ENCODE data around the gene SPATS2. TPM values are rescaled to one million over a fixed set of nuclear protein-coding genes. Genes with fewer than 3 reads are reported as not detected.
A peak's percentile ranks its signal among the peaks of the same experiment; 100 is the strongest.

SPATS2 gene
- polyA plus RNA-seq, 1 experiment = 100 TPM

DNA sequence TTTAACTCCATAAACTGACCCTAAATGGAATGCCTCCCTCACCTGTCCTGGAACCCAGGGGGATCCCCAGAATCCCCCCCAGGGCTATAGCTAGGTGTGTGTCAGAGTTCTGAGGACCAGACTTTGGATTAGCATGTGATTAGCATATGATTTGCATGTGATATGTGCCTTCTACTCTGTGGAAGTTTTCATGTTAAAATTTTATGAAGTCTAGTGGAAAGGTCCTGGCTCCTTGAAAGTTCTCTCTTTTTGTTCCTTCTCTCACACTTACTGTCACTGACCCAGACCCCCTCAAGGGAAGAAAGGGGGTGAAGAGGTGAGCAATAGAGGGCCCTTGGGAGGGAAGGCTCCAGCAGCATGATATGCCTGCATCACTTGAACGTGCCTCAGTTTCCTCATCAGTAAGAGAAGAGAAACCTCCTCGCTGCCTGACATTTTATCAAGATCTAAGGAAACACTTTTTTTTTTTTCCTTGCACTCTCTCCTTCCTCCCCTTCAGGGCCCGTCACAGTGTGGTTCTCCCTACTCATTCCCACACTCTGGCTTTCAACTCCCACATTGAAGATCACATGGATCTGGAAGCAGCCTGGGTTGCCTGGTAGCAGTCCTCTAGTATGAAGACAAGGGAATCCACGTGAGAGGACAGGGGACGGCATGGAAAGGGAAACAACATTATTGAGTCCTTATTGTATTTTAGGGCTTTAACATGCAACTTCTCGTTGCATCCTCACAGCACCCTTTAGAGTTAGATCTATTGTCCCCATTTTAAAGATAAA, 27.0 kb upstream of the SPATS2 start:
- ChIA-PET POLR2A (no interaction called here), CTCF (interaction anchor here (1.1 to 2.9 kb wide), 4 partner anchors 8 to 174 kb away, joined by 3 to 47 read pairs (median 37); no protein-coding TSS in a partner anchor)
- H3K27ac ChIP-seq (ENCODE audit: low read depth, low read length) = no peak overlapping the region
- TF ChIP-seq, protein P1, sequence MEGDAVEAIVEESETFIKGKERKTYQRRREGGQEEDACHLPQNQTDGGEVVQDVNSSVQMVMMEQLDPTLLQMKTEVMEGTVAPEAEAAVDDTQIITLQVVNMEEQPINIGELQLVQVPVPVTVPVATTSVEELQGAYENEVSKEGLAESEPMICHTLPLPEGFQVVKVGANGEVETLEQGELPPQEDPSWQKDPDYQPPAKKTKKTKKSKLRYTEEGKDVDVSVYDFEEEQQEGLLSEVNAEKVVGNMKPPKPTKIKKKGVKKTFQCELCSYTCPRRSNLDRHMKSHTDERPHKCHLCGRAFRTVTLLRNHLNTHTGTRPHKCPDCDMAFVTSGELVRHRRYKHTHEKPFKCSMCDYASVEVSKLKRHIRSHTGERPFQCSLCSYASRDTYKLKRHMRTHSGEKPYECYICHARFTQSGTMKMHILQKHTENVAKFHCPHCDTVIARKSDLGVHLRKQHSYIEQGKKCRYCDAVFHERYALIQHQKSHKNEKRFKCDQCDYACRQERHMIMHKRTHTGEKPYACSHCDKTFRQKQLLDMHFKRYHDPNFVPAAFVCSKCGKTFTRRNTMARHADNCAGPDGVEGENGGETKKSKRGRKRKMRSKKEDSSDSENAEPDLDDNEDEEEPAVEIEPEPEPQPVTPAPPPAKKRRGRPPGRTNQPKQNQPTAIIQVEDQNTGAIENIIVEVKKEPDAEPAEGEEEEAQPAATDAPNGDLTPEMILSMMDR (IDR thresholded peaks at IDR 0.05; ENCODE audit: low read depth, low read length) = no peak
- H3K27me3 ChIP-seq (ENCODE audit: control insufficient read depth, insufficient read depth, low read length) = peaks cover 84% of the 10 kb centered on the region
- H3K4me3 ChIP-seq (ENCODE audit: low read depth, low read length) = no peak overlapping the region
- peaks cover 5% of the 10 kb centered on the region; the same call in 1 of the 2 replicates for H3K9me3 ChIP-seq (ENCODE audit: control insufficient read depth, insufficient read depth, low read length)
- no peak for DNase-seq (ENCODE audit: low read depth, low spot score)

DNA sequence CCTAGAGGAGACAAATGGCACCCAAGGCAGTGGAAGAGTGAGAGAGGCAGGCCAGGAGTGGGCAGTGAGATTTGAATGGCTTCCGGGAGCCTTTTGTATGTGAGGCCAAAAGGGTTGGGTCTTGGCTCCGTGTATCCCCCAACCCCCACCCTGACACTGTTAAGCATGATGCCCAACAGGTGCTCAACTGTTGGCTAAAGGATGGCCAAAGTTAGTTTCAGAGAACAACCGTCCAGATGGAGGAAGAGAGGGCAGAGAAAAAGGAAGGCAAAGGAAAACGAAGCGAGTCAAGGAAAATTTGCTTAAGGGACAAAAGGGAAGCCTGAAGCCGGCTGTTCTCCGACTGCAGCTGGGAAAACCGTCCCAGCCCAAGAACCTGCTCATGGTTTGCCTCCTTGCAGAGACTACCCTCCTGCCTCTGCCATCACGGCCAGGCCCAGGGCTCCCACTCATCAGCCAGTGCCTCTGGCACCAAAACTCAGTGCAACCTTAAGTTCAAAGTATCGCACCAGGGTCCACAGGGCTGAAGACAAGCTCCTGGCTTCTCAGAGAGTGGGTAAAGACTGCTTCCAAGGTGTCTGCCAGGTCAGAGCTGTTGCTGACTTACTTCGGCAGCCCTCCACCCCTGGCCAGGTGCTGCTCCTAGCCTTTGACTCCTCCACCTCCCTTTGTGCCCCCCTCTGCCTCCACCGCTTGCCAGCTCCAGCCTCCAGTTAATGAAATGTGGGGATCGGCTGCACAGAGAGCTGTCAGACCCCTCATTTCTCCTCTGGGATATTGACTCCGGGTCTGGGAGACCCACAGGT, 26.1 kb upstream of the SPATS2 start:
- no peak overlapping the region for H3K27ac ChIP-seq (ENCODE audit: low read depth, low read length)
- peaks cover 82% of the 10 kb centered on the region for H3K27me3 ChIP-seq (ENCODE audit: control insufficient read depth, insufficient read depth, low read length)
- no peak for DNase-seq (ENCODE audit: low read depth, low spot score)
- TF ChIP-seq, protein P1 (IDR thresholded peaks at IDR 0.05; ENCODE audit: low read depth, low read length) = no peak
- H3K9me3 ChIP-seq (ENCODE audit: control insufficient read depth, insufficient read depth, low read length) = peaks cover 5% of the 10 kb centered on the region; the same call in 1 of the 2 replicates
- no peak overlapping the region for H3K4me3 ChIP-seq (ENCODE audit: low read depth, low read length)
- CTCF ChIA-PET = interaction anchor here (0.7 to 2.9 kb wide), 19 partner anchors 9 to 249 kb away, joined by 3 to 47 read pairs (median 5); partner anchors contain the start of genes PRPH and TROAP
- POLR2A ChIA-PET = interaction anchor here (0.6 to 2.3 kb wide), 4 partner anchors 9 to 174 kb away, joined by 3 to 12 read pairs (median 6); partner anchors contain the start of gene SPATS2

DNA sequence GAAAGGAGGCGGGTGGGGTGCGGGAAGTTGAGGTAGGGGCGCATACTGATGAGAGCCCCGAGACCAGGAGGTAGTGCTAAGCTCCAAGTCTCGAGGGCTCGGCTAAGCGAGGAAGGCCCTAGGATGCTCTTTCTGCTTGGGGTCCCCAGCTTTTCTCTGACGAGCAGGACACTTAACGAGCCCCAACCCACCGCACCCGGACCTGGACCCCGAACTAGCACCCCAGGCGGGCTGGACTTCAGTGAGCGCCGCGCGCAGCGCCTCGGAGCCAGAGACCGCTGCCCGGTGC, 25.5 kb upstream of the SPATS2 start:
- TF ChIP-seq, protein P1 (IDR thresholded peaks at IDR 0.05; ENCODE audit: low read depth, low read length) = no peak
- H3K9me3 ChIP-seq (ENCODE audit: control insufficient read depth, insufficient read depth, low read length) = no peaks in the 10 kb centered on the region; the same call in 1 of the 2 replicates
- H3K4me3 ChIP-seq (ENCODE audit: low read depth, low read length) = no peak overlapping the region
- peaks cover 82% of the 10 kb centered on the region for H3K27me3 ChIP-seq (ENCODE audit: control insufficient read depth, insufficient read depth, low read length)
- DNase-seq (ENCODE audit: low read depth, low spot score) = no peak
- POLR2A ChIA-PET = interaction anchor here (0.6 to 2.3 kb wide), 4 partner anchors 10 to 174 kb away, joined by 3 to 12 read pairs (median 6); partner anchors contain the start of gene SPATS2
- CTCF ChIA-PET = interaction anchor here (0.5 to 2.9 kb wide), 33 partner anchors 9 to 248 kb away, joined by 3 to 47 read pairs (median 4); partner anchors contain the start of genes PRPH and TROAP
- H3K27ac ChIP-seq (ENCODE audit: low read depth, low read length) = no peak overlapping the region

DNA sequence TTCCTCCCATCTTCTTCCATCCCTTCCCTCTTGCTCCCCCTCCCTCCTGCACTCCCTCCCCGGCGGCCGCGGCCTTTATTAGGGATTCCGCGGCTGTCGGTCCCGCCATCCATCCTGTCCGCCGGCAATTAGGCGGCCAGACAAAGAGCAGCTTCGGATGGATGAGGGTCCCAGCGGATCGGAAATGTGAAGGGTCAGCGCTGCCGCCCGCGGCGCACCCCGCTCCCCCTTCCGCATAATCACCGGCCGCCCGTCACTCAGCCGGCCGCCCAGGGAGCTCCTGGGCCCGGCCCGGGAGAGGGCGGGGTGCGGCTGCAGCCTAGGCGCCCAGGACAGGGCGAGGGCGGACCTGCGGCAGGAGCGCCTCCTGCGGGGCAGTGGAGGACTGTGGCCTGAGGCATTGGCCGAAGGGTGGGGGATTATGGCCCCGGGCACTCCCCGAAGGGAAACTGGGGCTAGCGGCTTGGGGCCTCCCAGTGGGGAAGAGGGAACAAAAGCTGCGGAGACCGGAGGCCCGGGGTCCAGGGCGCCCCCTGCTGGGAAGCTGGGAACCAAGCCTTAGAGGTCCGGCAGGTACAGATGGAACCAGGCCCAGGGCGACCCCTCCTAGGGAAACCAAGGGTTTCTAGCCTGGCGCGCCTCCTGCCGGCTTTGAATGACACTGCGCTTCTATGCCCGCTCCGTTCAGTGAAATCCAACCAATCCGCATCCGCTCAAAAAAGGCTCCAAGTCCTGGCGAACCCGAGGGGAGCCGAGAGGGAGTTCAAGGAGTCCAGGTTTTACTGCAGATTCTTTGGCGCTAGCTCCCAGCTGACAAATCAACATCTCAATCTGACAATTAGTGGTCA, 25.0 kb upstream of the SPATS2 start:
- Histone ChIP-seq H3K27me3 (ENCODE audit: control insufficient read depth, insufficient read depth, low read length) (peaks cover 85% of the 10 kb centered on the region), H3K4me3 (ENCODE audit: low read depth, low read length) (peak overlapping the region; percentile 49), H3K27ac (ENCODE audit: low read depth, low read length) (no peak overlapping the region), H3K9me3 (ENCODE audit: control insufficient read depth, insufficient read depth, low read length) (no peaks in the 10 kb centered on the region; the same call in 1 of the 2 replicates)
- TF ChIP-seq, protein P1 (IDR thresholded peaks at IDR 0.05; ENCODE audit: low read depth, low read length) = peak; percentile 70
- ChIA-PET CTCF (interaction anchor here (0.5 to 2.9 kb wide), 39 partner anchors 9 to 404 kb away, joined by 3 to 47 read pairs (median 4); partner anchors contain the start of genes PRPH and TROAP), POLR2A (interaction anchor here (1.3 to 2.3 kb wide), 3 partner anchors 10 to 173 kb away, joined by 3 to 12 read pairs (median 7); partner anchors contain the start of gene SPATS2)
- peak; percentile 30 for DNase-seq (ENCODE audit: low read depth, low spot score)
